K562 (cell line): ENCODE results near the gene TFPI. TPM values are rescaled to one million over a fixed set of nuclear protein-coding genes. Genes with fewer than 3 reads are reported as not detected.

ENCODE experiments used
- ATAC-seq: fragments of 200-7000 bp; cut with Tn5 transposase; 3 replicates; pipeline ENCODE4 v1.9.1; 2020; ENCODE audit warnings: moderate library complexity
- BruUV-seq: library from RNA; stranded (reverse); fragments of 400-500 nt; replicated peaks from 2 replicates; lab custom pipeline; 2021; lab: Mats Ljungman, UMichigan
- CTCF ChIA-PET: fragments of 300-600 bp; formaldehyde crosslinking; extraction: SDS; loops from one replicate; lab custom pipeline; 2021; ENCODE audit warnings: low intra/inter-chr PET ratio; lab: Yijun Ruan, JAX
- POLR2A ChIA-PET: fragments of 300-600, 350-650 bp; sonication (Branson Sonifier 250); formaldehyde crosslinking; extraction: SDS; loops from one replicate; lab custom pipeline; 2021; ENCODE audit warnings: antibody characterized with exemption, inconsistent platforms; lab: Yijun Ruan, JAX
- DNase-seq, 4 experiments: peaks; one replicate each; pipeline versions ENCODE4 v3.0.0 to v3.0.0-alpha.2; 2011 to 2018; ENCODE audit warnings: low spot score in 3 of 4, mixed read lengths in 3 of 4; ENCODE audit errors: extremely low read depth in 1 of 4
- FAIRE-seq: peaks from 2 replicates; lab custom pipeline; 2011; peaks lifted over from hg19 to GRCh38; lab: Jason Lieb, UNC
- H2AFZ ChIP-seq: 2 replicates; pipeline ENCODE4 v1.6.0; 2011; ENCODE audit warnings: low read depth, low read length, control low read depth, inconsistent platforms
- H3K27ac ChIP-seq: fragments of 200-600 bp; 3 replicates; pipeline ENCODE4 v1.8.0; 2011; ENCODE audit warnings: low read depth, mild to moderate bottlenecking, control low read depth, inconsistent platforms, low read length, moderate library complexity, mixed read lengths; ENCODE audit errors: extremely low read depth
- H3K27me3 ChIP-seq, 2 experiments: fragments of 300-600 bp in 1 of 2; 2 replicates in 1 of 2; 3 replicates in 1 of 2; pipeline versions ENCODE4 v1.6.0 to v1.8.0; 2011; ENCODE audit warnings: inconsistent platforms in 2 of 2, low read length in 2 of 2, mild to moderate bottlenecking in 1 of 2, mixed read lengths in 1 of 2, moderate library complexity in 1 of 2; ENCODE audit not compliant: control insufficient read depth in 2 of 2, insufficient read depth in 2 of 2
- H3K36me3 ChIP-seq: fragments of 300-600 bp; 3 replicates; pipeline ENCODE4 v1.8.0; 2011; ENCODE audit warnings: mild to moderate bottlenecking, low read length, inconsistent platforms; ENCODE audit not compliant: control insufficient read depth, insufficient read depth
- H3K4me1 ChIP-seq, 2 experiments: fragments of 200-600 bp in 1 of 2; replicated peaks in 1 of 2; 2 replicates in 1 of 2; 3 replicates in 1 of 2; pipeline versions ENCODE4 v1.5.1 to v1.8.0; 2011; ENCODE audit warnings: inconsistent platforms in 2 of 2, low read length in 2 of 2, mild to moderate bottlenecking in 1 of 2, mixed read lengths in 1 of 2, moderate library complexity in 1 of 2; ENCODE audit not compliant: control insufficient read depth in 2 of 2, insufficient read depth in 2 of 2
- H3K4me2 ChIP-seq: 2 replicates; pipeline ENCODE4 v1.6.1; 2011; ENCODE audit warnings: low read length, control low read depth, inconsistent platforms, mixed read lengths; ENCODE audit not compliant: insufficient read depth
- H3K4me3 ChIP-seq: fragments of 200-600 bp; sonication (generic), shearing (Covaris generic); 2 replicates; pipeline ENCODE4 v1.5.1; 2016; ENCODE audit warnings: control low read depth, inconsistent platforms
- H3K79me2 ChIP-seq: fragments of 200-600 bp; 3 replicates; pipeline ENCODE4 v1.8.0; 2011; ENCODE audit warnings: low read length, inconsistent platforms; ENCODE audit not compliant: control insufficient read depth, insufficient read depth
- H3K9ac ChIP-seq, 2 experiments: 2 replicates each; pipeline versions ENCODE4 v1.6.0 to v1.6.1; 2011; ENCODE audit warnings: low read depth in 2 of 2, low read length in 2 of 2, control low read depth in 1 of 2, inconsistent platforms in 1 of 2, mild to moderate bottlenecking in 1 of 2, mixed read lengths in 1 of 2; ENCODE audit not compliant: insufficient read depth in 1 of 2
- H3K9me1 ChIP-seq: one replicate; pipeline ENCODE4 v1.6.0; 2011; ENCODE audit warnings: inconsistent platforms, mild to moderate bottlenecking, low read length, moderate library complexity; ENCODE audit not compliant: control insufficient read depth, insufficient read depth
- H3K9me3 ChIP-seq: replicated peaks from 2 replicates; pipeline ENCODE4 v1.5.1; 2011; ENCODE audit warnings: low read depth, low read length, inconsistent platforms; ENCODE audit not compliant: control insufficient read depth, insufficient read depth
- H4K20me1 ChIP-seq: replicated peaks from 2 replicates; pipeline ENCODE4 v1.6.1; 2011; ENCODE audit warnings: low read length, inconsistent platforms, mixed read lengths; ENCODE audit not compliant: control insufficient read depth, insufficient read depth
- BCOR ChIP-seq: fragments of 450-650 bp; IDR thresholded peaks from 2 replicates; pipeline ENCODE4 v1.6.1; 2016
- DACH1 ChIP-seq: fragments of 450-650 bp; IDR thresholded peaks from 2 replicates; pipeline ENCODE4 v1.6.1; 2018; ENCODE audit not compliant: partially characterized antibody
- GATAD2A ChIP-seq: fragments of 450-650 bp; IDR thresholded peaks from 2 replicates; pipeline ENCODE4 v1.6.1; 2017
- KDM1A ChIP-seq, 2 experiments: fragments of 450-650 bp; IDR thresholded peaks; 2 replicates each; pipeline ENCODE4 v1.6.1; 2016; ENCODE audit warnings: mild to moderate bottlenecking in 2 of 2
- NFIC ChIP-seq: fragments of 450-650 bp; IDR thresholded peaks from 2 replicates; pipeline ENCODE4 v1.6.1; 2017; ENCODE audit warnings: mild to moderate bottlenecking, inconsistent platforms
- PATZ1 ChIP-seq: fragments of 250-450 bp; sonication (Bioruptor Pico); IDR thresholded peaks from 2 replicates; pipeline ENCODE4 v1.5.0; 2020; ENCODE audit warnings: mild to moderate bottlenecking, borderline replicate concordance
- PML ChIP-seq: IDR thresholded peaks from 2 replicates; pipeline ENCODE4 v1.6.1; 2012; ENCODE audit warnings: low read length, inconsistent platforms
- RBM25 ChIP-seq: fragments of 200-400 bp; formaldehyde crosslinking; IDR thresholded peaks from 2 replicates; pipeline ENCODE4 v1.6.1; 2018; ENCODE audit warnings: low read length, low read depth, moderate library complexity; ENCODE audit not compliant: severe bottlenecking
- ZNF146 ChIP-seq: IDR thresholded peaks from one replicate; pipeline ENCODE4 v1.6.1; 2018; ENCODE audit warnings: missing compliant biosample characterization; ENCODE audit not compliant: unreplicated experiment
- ZNF77 ChIP-seq: fragments of 250-450 bp; sonication (Bioruptor Pico); IDR thresholded peaks from 2 replicates; pipeline ENCODE4 v1.5.0; 2020
- WGBS: fragments of 100-300 bp; shearing (Covaris generic); methylation state at CpG from one replicate; pipeline ENCODE4 v1.1.6; 2016; ENCODE audit warnings: low coverage, mixed read lengths; ENCODE audit not compliant: insufficient coverage; ENCODE audit errors: missing lambda C conversion rate; 5-methylcytosine and 5-hydroxymethylcytosine counted together
- in situ Hi-C: fragments of 300-500 bp; cut with MboI; formaldehyde crosslinking; loops from 4 replicates; pipeline ENCODE4 v1.15.0; 2018; ENCODE audit warnings: inconsistent platforms, mixed read lengths
- intact Hi-C: fragments of 100-400 bp; cut with micrococcal nuclease; formaldehyde crosslinking; loops from 2 replicates; pipeline ENCODE4 v1.14.2; 2022
- polyA plus RNA-seq, 8 experiments: library from polyadenylated mRNA; depleted of rRNA in 4 of 8; stranded (reverse) in 5 of 8; unstranded in 3 of 8; fragments of >200 nt; fragmentation: Nextera tagmentation in 2 of 8; fragmentation: Illumina TruSeq in 1 of 8; extraction: Ambion mirVana in 2 of 8; extraction: Trizol in 1 of 8; gene quantifications; 2 replicates each; pipeline versions ENCODE4 v1.2.1 to v1.2.3, GENCODE V29; 2011 to 2014; ENCODE audit warnings: inconsistent platforms in 1 of 8, missing spikeins in 1 of 8
- total RNA-seq, 7 experiments: library from RNA; depleted of rRNA in 6 of 7; stranded (reverse); fragments of >200 nt in 6 of 7; fragmentation: Illumina TruSeq in 2 of 7; extraction: Trizol in 2 of 7; gene quantifications; 2 replicates each; pipeline versions ENCODE4 v1.2.1 to v1.2.3, GENCODE V29; 2011 to 2021; ENCODE audit warnings: low replicate concordance in 1 of 7

The TFPI gene
- total and polyA plus RNA-seq, 9 of the 15 experiments (the other 6 are each of a cell fraction or from before 2014, with no cell fraction given): 53.5 to 219 (median 100) TPM

GRCh38 chr2:187574969-187575750, 20.9 kb upstream of the TFPI start (continued):
- no peak for TF ChIP-seq NFIC

GRCh38 chr2:187573722-187574121, 19.5 kb upstream of the TFPI start:
- in situ Hi-C loops: no loop called here

More at GRCh38 chr2:187573722-187574121, 19.5 kb upstream of the TFPI start:
- BruUV-seq: no TSS peak
- Histone ChIP-seq H3K9me1 (no peaks in the 10 kb centered on the region), H3K4me3 (no peak overlapping the region), H3K36me3 (no peaks in the 10 kb centered on the region), H4K20me1 (no peaks in the 10 kb centered on the region), H3K4me1 (no peaks in the 10 kb centered on the region), H3K27ac (no peak overlapping the region), H3K4me2 (no peak overlapping the region), H3K27me3 (no peaks in the 10 kb centered on the region; a peak in 1 of 5 replicates), H3K9me3 (no peaks in the 10 kb centered on the region), H3K9ac (no peak overlapping the region), H3K79me2 (no peaks in the 10 kb centered on the region), H2AFZ (no peak overlapping the region)
- ChIA-PET CTCF (interaction anchor here (0.6 kb wide), 1 partner anchor 36 kb away, joined by 3 read pairs; no protein-coding TSS in a partner anchor), POLR2A (no interaction called here)
- intact Hi-C loops: no loop called here
- 33% methylated on average over 2 of the region's 2 CpGs for WGBS
- no peak for FAIRE-seq
- no peak for DNase-seq
- TF ChIP-seq KDM1A (IDR thresholded peaks at IDR 0.05): peak in 1 of 2 experiments; percentile 11; a peak in 1 of 4 replicates
- TF ChIP-seq ZNF77 (CRISPR knock-in tag): no peak
- TF ChIP-seq GATAD2A: no peak
- peak; percentile 59 for TF ChIP-seq RBM25
- no peak for TF ChIP-seq DACH1
- peak; percentile 47; the same call in 1 of the 2 replicates for TF ChIP-seq BCOR
- no peak for TF ChIP-seq PATZ1 (CRISPR knock-in tag)
- peak; percentile 93 for TF ChIP-seq ZNF146
- TF ChIP-seq PML: no peak
- ATAC-seq: no peak
